Measurements from ENCODE around the gene KLHL29.

The KLHL29 gene

DNA sequence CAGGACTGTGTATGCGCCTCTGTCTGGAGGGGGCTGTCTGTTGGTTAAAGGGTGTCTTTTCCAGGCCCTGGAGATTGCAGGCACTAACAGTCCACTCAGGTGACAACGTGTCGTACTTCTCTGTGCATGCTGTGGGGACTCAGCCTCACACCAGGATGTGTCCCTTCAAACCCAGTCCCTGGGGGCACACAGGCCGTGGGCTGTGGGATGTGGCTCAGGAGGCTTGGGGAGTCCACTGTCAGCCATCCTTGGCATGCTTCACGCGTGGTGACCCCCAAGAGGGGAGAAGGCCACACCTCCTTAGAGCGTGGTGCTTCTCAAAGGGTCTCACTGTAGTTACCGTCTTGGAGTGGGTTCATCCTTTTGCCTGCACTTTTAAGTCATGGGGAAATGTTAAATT lies 127.8 kb downstream of the KLHL29 start:
- no peaks in the 10 kb centered on the region for H3K36me3 ChIP-seq (ENCODE audit: control insufficient read depth, insufficient read depth, low read length)
- no peak overlapping the region for H3K9ac ChIP-seq (ENCODE audit: low read length)
- peaks cover 18% of the 10 kb centered on the region for H3K4me1 ChIP-seq (ENCODE audit: control insufficient read depth, insufficient read depth, low read length)
- no peak overlapping the region for H3K4me3 ChIP-seq (ENCODE audit: low read length)
- no peaks in the 10 kb centered on the region for H3K27me3 ChIP-seq (ENCODE audit: control insufficient read depth, insufficient read depth, low read length)
- H3K27ac ChIP-seq (ENCODE audit: low read depth, low read length): peak overlapping the region; percentile 92

DNA sequence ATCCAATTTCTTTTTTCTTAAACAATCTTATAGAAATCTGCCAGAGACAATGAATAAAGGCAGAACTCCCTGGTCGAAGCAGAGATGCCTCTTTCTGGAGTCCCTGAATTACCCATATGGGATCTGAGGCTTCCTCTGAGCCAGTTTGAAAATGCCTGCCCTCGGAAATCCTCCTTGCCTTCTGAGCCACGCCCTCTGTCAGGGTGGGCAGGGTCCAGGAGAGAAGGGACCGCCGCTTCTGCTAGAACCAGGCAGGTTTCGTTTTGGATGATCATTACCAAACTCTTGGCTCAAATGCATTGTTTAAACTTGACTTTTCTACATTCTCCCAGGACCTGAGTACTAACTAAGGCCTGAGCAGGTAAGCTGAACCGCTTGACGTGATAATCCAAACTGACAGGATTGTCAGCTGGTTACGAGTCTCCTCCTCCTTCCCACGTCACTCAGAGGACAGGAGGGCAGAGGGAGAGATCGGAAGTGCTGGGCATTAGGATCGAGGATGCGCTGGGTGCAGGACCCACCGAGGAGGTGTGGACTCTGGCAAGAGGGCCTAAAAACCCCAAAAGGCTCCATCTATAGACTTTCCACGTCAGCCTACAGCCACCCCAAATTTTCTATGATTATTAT lies 128.4 kb downstream of the KLHL29 start:
- no peaks in the 10 kb centered on the region for H3K27me3 ChIP-seq (ENCODE audit: control insufficient read depth, insufficient read depth, low read length)
- peak overlapping the region; percentile 1 for H3K4me3 ChIP-seq (ENCODE audit: low read length)
- no peaks in the 10 kb centered on the region for H3K36me3 ChIP-seq (ENCODE audit: control insufficient read depth, insufficient read depth, low read length)
- no peak overlapping the region for H3K9ac ChIP-seq (ENCODE audit: low read length)
- peak overlapping the region; percentile 92 for H3K27ac ChIP-seq (ENCODE audit: low read depth, low read length)
- peaks cover 18% of the 10 kb centered on the region for H3K4me1 ChIP-seq (ENCODE audit: control insufficient read depth, insufficient read depth, low read length)

DNA sequence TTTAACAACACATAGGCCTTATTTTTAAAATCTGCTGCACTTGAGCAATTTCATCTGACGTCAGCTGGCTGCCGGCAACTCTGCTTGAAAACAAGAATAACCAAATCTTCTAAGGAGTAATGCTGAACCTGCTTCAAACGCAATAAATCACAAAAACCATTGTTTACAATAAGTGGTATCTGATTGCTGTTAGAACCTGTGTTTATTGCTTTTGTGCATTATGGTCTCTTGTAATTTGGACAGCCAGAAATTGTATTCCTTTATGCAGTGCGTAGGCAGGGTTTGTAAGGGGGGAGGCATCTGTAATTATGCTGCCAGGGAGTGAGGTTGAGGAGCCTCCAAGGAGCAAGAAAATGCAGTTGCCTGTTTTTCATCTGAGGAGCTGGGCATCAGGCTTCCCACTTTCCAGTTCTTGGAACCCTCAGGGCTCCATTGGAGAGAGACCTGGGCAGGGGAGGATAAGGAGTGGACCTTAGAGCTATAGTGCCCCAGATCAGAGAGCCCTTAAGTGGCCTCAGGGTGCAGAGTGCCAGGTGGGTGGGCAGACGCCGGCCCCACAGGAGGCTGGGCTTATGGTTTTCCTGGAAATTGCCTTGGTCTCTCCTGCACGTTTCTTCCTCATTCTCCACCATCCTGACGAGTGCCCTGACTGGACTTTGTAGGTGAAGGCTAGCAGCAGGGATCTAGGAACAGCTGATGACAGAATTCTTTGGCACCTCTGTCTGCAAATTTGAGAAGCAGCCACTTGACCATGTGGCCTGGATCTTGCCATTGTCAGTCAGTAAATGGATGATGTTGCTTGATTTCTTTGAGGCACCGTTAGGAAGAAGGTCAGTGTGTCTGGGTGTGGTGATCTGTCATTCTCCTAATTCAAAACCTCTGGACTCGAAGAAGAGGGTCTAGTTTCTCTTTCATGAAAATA lies 129.2 kb downstream of the KLHL29 start:
- Histone ChIP-seq H3K27ac (ENCODE audit: low read depth, low read length) (peak overlapping the region; percentile 92), H3K4me1 (ENCODE audit: control insufficient read depth, insufficient read depth, low read length) (peaks cover 18% of the 10 kb centered on the region), H3K9ac (ENCODE audit: low read length) (no peak overlapping the region), H3K36me3 (ENCODE audit: control insufficient read depth, insufficient read depth, low read length) (no peaks in the 10 kb centered on the region), H3K4me3 (ENCODE audit: low read length) (peak overlapping the region; percentile 1), H3K27me3 (ENCODE audit: control insufficient read depth, insufficient read depth, low read length) (no peaks in the 10 kb centered on the region)

DNA sequence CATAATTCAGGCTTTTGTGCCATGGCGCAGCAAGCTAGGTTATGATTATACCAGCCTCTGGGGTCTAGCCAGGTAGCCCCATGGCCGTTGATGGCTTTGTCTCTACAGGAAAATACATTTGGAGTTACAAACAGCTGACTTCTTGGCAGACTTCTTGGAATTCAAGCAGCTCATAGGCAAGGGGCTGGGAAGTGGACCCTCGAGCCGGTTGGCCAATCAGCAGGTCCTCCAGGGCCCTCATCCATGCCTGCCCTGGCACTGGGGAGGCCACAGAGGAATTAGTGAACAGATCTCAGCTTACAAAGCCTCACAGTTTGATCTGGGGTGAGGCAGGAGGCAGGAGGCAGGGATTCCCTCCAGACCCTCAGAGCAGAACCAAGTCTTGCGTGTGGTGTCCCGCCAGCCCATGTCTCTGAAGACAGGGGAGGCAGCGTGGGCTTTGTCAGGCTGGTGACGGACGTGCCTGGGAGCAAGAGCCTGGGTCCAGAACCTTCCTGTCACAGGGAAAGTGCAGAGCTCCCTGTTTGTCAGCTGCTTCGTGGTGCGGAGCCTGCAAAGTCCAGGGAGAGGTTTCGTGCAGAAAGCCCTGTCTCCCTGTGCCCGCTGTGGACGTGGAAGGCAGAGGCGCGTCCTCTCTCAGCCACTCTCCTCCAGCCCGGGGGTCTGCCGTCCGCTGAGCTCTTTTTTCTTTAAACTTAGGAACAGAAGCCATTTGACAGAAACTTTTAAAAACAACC lies 131.7 kb downstream of the KLHL29 start:
- no peaks in the 10 kb centered on the region for H3K36me3 ChIP-seq (ENCODE audit: control insufficient read depth, insufficient read depth, low read length)
- no peaks in the 10 kb centered on the region for H3K27me3 ChIP-seq (ENCODE audit: control insufficient read depth, insufficient read depth, low read length)
- no peak overlapping the region for H3K4me3 ChIP-seq (ENCODE audit: low read length)
- no peak overlapping the region for H3K27ac ChIP-seq (ENCODE audit: low read depth, low read length)
- H3K9ac ChIP-seq (ENCODE audit: low read length): no peak overlapping the region
- peaks cover 18% of the 10 kb centered on the region for H3K4me1 ChIP-seq (ENCODE audit: control insufficient read depth, insufficient read depth, low read length)

DNA sequence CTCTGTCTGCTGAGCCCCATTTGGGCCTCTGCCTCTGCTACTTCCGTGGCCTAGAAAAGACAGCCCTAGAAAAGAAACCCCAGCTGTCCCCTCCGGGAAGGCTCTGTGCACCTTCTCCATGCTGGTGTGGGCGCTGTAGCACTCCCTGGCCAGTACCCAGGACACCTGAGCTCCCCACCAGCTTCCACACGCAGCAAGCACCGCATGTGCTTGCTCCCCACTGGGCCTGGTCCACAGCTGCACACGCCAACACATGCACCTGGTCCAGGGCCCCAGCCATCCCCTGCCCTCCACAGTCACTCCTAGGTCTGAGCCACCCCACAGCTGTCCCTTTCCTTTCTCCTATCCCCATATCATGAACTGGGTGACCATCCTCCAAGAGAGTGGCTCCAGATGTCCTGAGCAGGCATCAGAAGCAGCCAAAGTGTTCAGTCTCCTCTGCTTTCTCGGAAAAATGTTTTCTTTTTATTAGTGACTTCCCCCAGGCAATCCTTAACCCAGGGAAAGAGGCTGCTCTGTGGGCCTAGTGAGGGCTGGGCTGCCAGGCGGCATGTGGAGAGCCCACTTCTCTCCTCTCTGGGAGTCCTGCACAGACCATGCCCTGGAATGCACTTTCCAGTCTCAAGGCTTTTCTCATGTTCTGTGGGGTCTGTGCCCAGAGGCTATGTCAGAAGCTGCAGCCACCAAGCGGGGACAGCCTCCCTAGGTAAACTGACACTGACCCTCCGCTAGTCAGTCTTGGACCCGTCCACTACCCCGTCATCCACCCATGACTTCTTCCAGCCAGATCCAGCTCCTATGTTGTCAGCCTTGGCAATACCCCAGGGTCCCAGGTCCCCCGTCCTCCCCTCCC lies 133.7 kb downstream of the KLHL29 start:
- Histone ChIP-seq H3K9ac (ENCODE audit: low read length) (no peak overlapping the region), H3K27ac (ENCODE audit: low read depth, low read length) (peak overlapping the region; percentile 8), H3K27me3 (ENCODE audit: control insufficient read depth, insufficient read depth, low read length) (no peaks in the 10 kb centered on the region), H3K4me1 (ENCODE audit: control insufficient read depth, insufficient read depth, low read length) (peaks cover 19% of the 10 kb centered on the region), H3K4me3 (ENCODE audit: low read length) (no peak overlapping the region), H3K36me3 (ENCODE audit: control insufficient read depth, insufficient read depth, low read length) (no peaks in the 10 kb centered on the region)

DNA sequence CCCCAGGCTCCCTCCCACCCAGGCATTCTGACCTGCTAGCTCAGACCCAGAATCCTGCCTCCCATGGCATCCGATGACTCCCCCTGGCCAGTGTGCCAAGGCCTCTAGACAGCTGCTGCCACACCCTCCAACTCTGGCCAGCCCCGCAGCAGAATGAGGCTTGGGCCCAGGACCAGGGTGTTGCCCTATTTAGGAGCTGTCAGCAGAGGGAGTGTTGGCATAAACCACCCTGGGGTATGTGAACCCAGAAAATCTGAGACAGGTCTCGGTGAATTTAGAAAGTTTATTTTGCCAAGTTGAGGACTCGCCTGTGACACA lies 134.3 kb downstream of the KLHL29 start:
- Histone ChIP-seq H3K27ac (ENCODE audit: low read depth, low read length) (no peak overlapping the region), H3K36me3 (ENCODE audit: control insufficient read depth, insufficient read depth, low read length) (no peaks in the 10 kb centered on the region), H3K9ac (ENCODE audit: low read length) (no peak overlapping the region), H3K27me3 (ENCODE audit: control insufficient read depth, insufficient read depth, low read length) (no peaks in the 10 kb centered on the region), H3K4me3 (ENCODE audit: low read length) (no peak overlapping the region), H3K4me1 (ENCODE audit: control insufficient read depth, insufficient read depth, low read length) (peaks cover 19% of the 10 kb centered on the region)

DNA sequence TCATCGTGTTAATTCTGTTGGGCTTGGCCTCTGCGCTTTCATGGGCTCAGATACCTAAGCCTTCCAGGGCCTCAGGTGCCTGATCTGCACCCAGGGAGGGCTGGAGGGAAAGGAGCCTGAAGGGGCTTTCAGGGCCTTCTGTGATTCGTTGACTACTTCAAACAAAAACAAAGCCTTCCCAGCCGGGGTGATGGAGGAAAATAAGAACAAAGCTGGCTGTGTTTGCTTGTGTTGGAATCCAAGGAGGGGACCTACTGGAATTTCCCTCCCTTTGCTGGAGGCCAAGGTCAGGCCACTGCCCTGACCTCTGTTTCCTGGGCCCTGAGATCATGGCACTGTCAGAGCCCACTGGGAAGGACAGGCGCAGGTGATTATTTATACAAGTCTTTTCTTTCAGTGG lies 135.3 kb downstream of the KLHL29 start:
- peaks cover 23% of the 10 kb centered on the region for H3K4me1 ChIP-seq (ENCODE audit: control insufficient read depth, insufficient read depth, low read length)
- no peaks in the 10 kb centered on the region for H3K27me3 ChIP-seq (ENCODE audit: control insufficient read depth, insufficient read depth, low read length)
- H3K36me3 ChIP-seq (ENCODE audit: control insufficient read depth, insufficient read depth, low read length): no peaks in the 10 kb centered on the region
- H3K9ac ChIP-seq (ENCODE audit: low read length): no peak overlapping the region
- H3K27ac ChIP-seq (ENCODE audit: low read depth, low read length): no peak overlapping the region
- H3K4me3 ChIP-seq (ENCODE audit: low read length): no peak overlapping the region

DNA sequence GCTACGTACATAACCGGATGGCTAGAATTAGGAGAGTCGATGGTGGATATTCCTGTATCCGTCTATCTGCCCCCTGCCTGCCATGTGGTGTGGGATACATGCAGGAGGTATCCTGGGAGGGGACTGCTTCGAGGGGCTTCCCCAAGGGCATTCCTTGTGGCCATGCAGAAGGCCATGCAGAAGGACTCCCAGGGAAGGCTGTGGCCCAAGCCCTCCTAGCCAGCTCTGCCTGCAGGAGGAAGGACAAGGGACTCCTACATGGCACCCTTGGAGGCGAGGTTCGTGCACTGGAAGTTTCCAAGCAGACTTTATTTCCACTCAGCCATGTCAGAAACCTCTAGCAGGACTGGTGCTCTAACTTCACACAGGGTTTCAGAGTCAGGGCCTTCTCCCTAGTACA lies 136.1 kb downstream of the KLHL29 start:
- Histone ChIP-seq H3K27me3 (ENCODE audit: control insufficient read depth, insufficient read depth, low read length) (no peaks in the 10 kb centered on the region), H3K27ac (ENCODE audit: low read depth, low read length) (no peak overlapping the region), H3K9ac (ENCODE audit: low read length) (no peak overlapping the region), H3K4me3 (ENCODE audit: low read length) (no peak overlapping the region), H3K4me1 (ENCODE audit: control insufficient read depth, insufficient read depth, low read length) (peaks cover 25% of the 10 kb centered on the region), H3K36me3 (ENCODE audit: control insufficient read depth, insufficient read depth, low read length) (no peaks in the 10 kb centered on the region)

DNA sequence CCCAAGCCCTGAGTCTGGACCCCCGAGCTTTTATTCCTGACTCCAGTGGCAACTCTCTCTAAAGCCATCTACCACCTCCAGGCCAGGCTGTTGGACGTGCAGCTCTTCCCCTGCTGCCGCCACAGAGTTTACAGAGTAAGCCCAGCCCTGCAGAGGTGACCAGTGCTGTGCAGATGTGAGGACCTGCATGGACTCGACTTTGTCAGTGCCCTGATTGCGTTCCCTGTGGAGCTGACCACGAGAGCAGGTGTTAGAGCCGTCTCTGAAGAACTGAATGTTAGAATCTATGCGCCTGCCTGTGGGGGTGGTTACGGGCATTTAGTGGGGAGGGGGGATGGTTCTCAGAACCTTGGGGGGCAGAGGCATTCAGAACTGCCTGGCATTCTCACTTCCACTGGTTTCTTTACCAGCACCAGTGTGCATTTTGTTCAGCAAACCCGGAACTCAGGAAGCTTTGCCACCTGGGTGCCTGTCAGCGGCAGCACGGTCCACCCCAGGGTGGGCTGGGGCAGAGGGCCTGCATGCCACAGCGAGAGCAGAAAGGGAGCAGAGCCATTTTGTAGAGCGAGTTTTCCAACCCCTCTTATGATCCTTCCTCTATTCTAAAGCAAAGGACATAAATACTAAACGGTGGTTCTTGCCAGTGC lies 137.9 kb downstream of the KLHL29 start:
- H3K4me1 ChIP-seq (ENCODE audit: control insufficient read depth, insufficient read depth, low read length): peaks cover 25% of the 10 kb centered on the region
- H3K4me3 ChIP-seq (ENCODE audit: low read length): no peak overlapping the region
- no peaks in the 10 kb centered on the region for H3K27me3 ChIP-seq (ENCODE audit: control insufficient read depth, insufficient read depth, low read length)
- H3K9ac ChIP-seq (ENCODE audit: low read length): no peak overlapping the region
- no peaks in the 10 kb centered on the region for H3K36me3 ChIP-seq (ENCODE audit: control insufficient read depth, insufficient read depth, low read length)
- H3K27ac ChIP-seq (ENCODE audit: low read depth, low read length): peak overlapping the region; percentile 94

DNA sequence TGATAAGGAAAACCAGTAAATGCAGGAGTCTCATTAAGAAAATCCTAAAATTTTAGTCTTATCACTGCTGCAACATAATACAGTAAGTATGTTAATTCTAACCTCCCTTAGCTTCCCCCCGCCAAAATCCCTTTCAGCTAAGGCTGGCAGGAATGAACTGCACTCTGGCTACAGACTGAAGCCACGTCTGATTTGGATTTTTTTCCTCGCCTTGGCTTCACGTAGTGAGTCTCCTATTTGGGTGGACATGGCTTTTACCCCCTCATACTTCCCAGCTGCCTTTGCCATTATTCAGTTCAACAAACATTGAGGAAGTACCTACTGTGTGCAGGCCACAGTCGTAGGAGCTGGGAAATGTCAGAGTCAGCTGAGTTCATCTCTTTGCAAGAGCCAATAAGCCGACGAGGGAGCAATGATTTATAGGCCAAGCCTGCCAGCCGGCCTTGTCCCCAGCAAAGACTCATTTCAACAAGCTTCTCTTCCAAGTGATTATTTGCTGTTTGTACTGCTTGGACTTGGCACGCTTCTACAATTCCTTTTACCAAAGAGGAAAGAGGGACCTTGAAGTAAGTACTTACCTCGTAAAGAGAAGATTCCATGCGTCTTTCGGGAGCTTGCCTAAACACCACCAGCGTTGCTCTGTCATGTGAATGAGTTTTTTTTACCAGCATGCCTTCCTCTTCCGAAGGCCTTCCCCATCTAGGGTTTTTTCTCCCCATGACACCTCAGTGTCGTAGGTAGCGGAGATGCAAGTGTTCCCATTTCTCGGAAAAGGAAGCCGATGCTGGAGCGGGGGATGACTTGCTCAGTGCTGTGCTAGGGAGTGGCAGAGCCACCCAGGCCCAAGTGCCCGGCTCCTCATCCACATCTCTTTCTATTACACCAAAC lies 138.6 kb downstream of the KLHL29 start:
- H3K27ac ChIP-seq (ENCODE audit: low read depth, low read length): peak overlapping the region; percentile 94
- no peak overlapping the region for H3K9ac ChIP-seq (ENCODE audit: low read length)
- H3K4me1 ChIP-seq (ENCODE audit: control insufficient read depth, insufficient read depth, low read length): peaks cover 25% of the 10 kb centered on the region
- H3K4me3 ChIP-seq (ENCODE audit: low read length): peak overlapping the region; percentile 17
- H3K36me3 ChIP-seq (ENCODE audit: control insufficient read depth, insufficient read depth, low read length): no peaks in the 10 kb centered on the region
- H3K27me3 ChIP-seq (ENCODE audit: control insufficient read depth, insufficient read depth, low read length): no peaks in the 10 kb centered on the region

DNA sequence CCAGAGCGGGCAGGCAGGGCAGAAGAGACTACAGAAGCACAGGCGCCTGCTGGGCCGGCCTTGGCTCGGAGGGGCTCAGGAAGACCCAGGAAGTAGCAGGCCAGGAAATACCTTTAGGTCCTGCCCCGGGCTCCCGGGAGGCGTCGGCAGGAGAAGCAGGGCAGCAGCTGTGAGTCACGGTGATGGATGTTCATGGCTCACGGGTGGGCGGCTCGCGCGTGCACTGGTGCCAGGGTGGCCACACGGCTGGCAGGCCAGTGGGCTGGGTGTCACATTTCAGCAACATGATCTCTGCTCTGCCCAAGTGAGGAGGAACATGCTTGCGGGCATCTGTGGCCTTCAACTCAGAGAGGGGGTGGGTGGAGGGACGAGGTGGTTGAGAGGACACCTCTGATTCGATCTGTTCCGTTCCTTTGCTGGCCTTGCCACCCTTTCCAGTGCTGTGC lies 139.3 kb downstream of the KLHL29 start:
- H3K4me3 ChIP-seq (ENCODE audit: low read length): peak overlapping the region; percentile 17

More for the DNA sequence above, 139.3 kb downstream of the KLHL29 start:
- Histone ChIP-seq H3K9ac (ENCODE audit: low read length) (no peak overlapping the region), H3K36me3 (ENCODE audit: control insufficient read depth, insufficient read depth, low read length) (no peaks in the 10 kb centered on the region), H3K27ac (ENCODE audit: low read depth, low read length) (peak overlapping the region; percentile 94), H3K27me3 (ENCODE audit: control insufficient read depth, insufficient read depth, low read length) (no peaks in the 10 kb centered on the region), H3K4me1 (ENCODE audit: control insufficient read depth, insufficient read depth, low read length) (peaks cover 25% of the 10 kb centered on the region)
